ENCODE data around the gene CHST3.

GRCh38 chr10:72039377-72039776 is 75.2 kb downstream of the CHST3 start:
- TF ChIP-seq CTCF (IDR thresholded peaks at IDR 0.05) (no peak), POLR2A (IDR thresholded peaks at IDR 0.05) (no peak)
